ENCODE data around the gene SH3RF3.

SH3RF3 gene

GRCh38 chr2:109435901-109436598 is 307.0 kb downstream of the SH3RF3 start:
- peak overlapping the region; percentile 88 for H3K27ac ChIP-seq
- no peak for TF ChIP-seq CTCF (conservative IDR thresholded peaks at IDR 0.05)

- no peak for TF ChIP-seq CTCF (conservative IDR thresholded peaks at IDR 0.05)
- H3K27ac ChIP-seq = peak overlapping the region; percentile 88
These were observed 307.7 kb downstream of the SH3RF3 start for GRCh38 chr2:109436610-109437225.

GRCh38 chr2:109437325-109438090 is 308.5 kb downstream of the SH3RF3 start:
- peak overlapping the region; percentile 88 for H3K27ac ChIP-seq
- TF ChIP-seq CTCF (conservative IDR thresholded peaks at IDR 0.05) = no peak

GRCh38 chr2:109438146-109438545 is 309.1 kb downstream of the SH3RF3 start:
- no peak for TF ChIP-seq CTCF (conservative IDR thresholded peaks at IDR 0.05)

GRCh38 chr2:109438773-109439389 is 309.9 kb downstream of the SH3RF3 start:
- H3K27ac ChIP-seq = peak overlapping the region; percentile 88; the same call in 1 of the 2 replicates
- TF ChIP-seq CTCF (conservative IDR thresholded peaks at IDR 0.05) = no peak

More at GRCh38 chr2:109438146-109438545, 309.1 kb downstream of the SH3RF3 start:
- H3K27ac ChIP-seq = peak overlapping the region; percentile 88

GRCh38 chr2:109439390-109439786 is 310.4 kb downstream of the SH3RF3 start:
- TF ChIP-seq CTCF (conservative IDR thresholded peaks at IDR 0.05) = no peak
- no peak overlapping the region for H3K27ac ChIP-seq

- no peak for TF ChIP-seq CTCF (conservative IDR thresholded peaks at IDR 0.05)
- no peak overlapping the region for H3K27ac ChIP-seq
These were observed 311.0 kb downstream of the SH3RF3 start for GRCh38 chr2:109439986-109440385.
